Activated gamma-delta T cell treated with anti-CD3 and anti-CD28 coated beads, Interleukin-2, amount 50 U/mL, for 16 hours (primary cell): ENCODE data around the gene RNF213.
"Not testable (repeated sequence)": the region's sequence is repeated elsewhere in the genome, so short reads cannot be mapped to it uniquely, and the experiment has no call there.

Experiments
- DNase-seq: peaks from one replicate; pipeline ENCODE4 v3.0.0-alpha.2; 2020; ENCODE audit warnings: low read depth

RNF213 gene

GRCh38 chr17:80252871-80253270, 7.8 kb upstream of the RNF213 start:
- peak; percentile 81 for DNase-seq

GRCh38 chr17:80253631-80254395, 6.8 kb upstream of the RNF213 start:
- DNase-seq: no peak

GRCh38 chr17:80254396-80255251, 6.0 kb upstream of the RNF213 start:
- peak; percentile 40 for DNase-seq

GRCh38 chr17:80256034-80256350, 4.7 kb upstream of the RNF213 start:
- DNase-seq: no peak

- no peak for DNase-seq
These were observed 2.9 kb upstream of the RNF213 start for GRCh38 chr17:80257716-80258213.

GRCh38 chr17:80258296-80258695, 2.4 kb upstream of the RNF213 start:
- not testable (repeated sequence) for DNase-seq

GRCh38 chr17:80259457-80260068, 1.1 kb upstream of the RNF213 start:
- DNase-seq: no peak

- DNase-seq: peak; percentile 73
These were observed 550 bp upstream of the RNF213 start for GRCh38 chr17:80260069-80260535.

- DNase-seq: peak; percentile 48
These were observed 675 bp downstream of the RNF213 start for GRCh38 chr17:80261159-80261894.

- DNase-seq: no peak
These were observed 1.2 kb downstream of the RNF213 start for GRCh38 chr17:80261895-80262279.

GRCh38 chr17:80262291-80262690, 1.6 kb downstream of the RNF213 start:
- DNase-seq: no peak

- no peak for DNase-seq
These were observed 2.2 kb downstream of the RNF213 start for GRCh38 chr17:80262775-80263244.

- peak; percentile 80 for DNase-seq
These were observed 2.9 kb downstream of the RNF213 start for GRCh38 chr17:80263253-80264204.

- DNase-seq: peak; percentile 56
These were observed 3.8 kb downstream of the RNF213 start for GRCh38 chr17:80264205-80265075.

- DNase-seq: peak; percentile 73
These were observed 4.8 kb downstream of the RNF213 start for GRCh38 chr17:80265205-80266068.

- DNase-seq: no peak
These were observed 6.7 kb downstream of the RNF213 start for GRCh38 chr17:80267391-80267790.

- no peak for DNase-seq
These were observed 7.8 kb downstream of the RNF213 start for GRCh38 chr17:80268427-80268826.

- no peak for DNase-seq
These were observed 8.8 kb downstream of the RNF213 start for GRCh38 chr17:80269405-80269807.

GRCh38 chr17:80270104-80270503, 9.5 kb downstream of the RNF213 start:
- no peak for DNase-seq
